K562 (cell line): ENCODE results near the gene TNFAIP3. TPM values are rescaled to one million over a fixed set of nuclear protein-coding genes. Genes with fewer than 3 reads are reported as not detected.

Experiments used
- ATAC-seq: fragments of 200-7000 bp; cut with Tn5 transposase; 3 replicates; pipeline ENCODE4 v1.9.1; 2020; ENCODE audit warnings: moderate library complexity
- BruUV-seq: library from RNA; stranded (reverse); fragments of 400-500 nt; replicated peaks from 2 replicates; lab custom pipeline; 2021; lab: Mats Ljungman, UMichigan
- CTCF ChIA-PET: fragments of 300-600 bp; formaldehyde crosslinking; extraction: SDS; loops from one replicate; lab custom pipeline; 2021; ENCODE audit warnings: low intra/inter-chr PET ratio; lab: Yijun Ruan, JAX
- POLR2A ChIA-PET: fragments of 300-600, 350-650 bp; sonication (Branson Sonifier 250); formaldehyde crosslinking; extraction: SDS; loops from one replicate; lab custom pipeline; 2021; ENCODE audit warnings: antibody characterized with exemption, inconsistent platforms; lab: Yijun Ruan, JAX
- DNase-seq, 4 experiments: peaks; one replicate each; pipeline versions ENCODE4 v3.0.0 to v3.0.0-alpha.2; 2011 to 2018; ENCODE audit warnings: low spot score in 3 of 4, mixed read lengths in 3 of 4; ENCODE audit errors: extremely low read depth in 1 of 4
- FAIRE-seq: peaks from 2 replicates; lab custom pipeline; 2011; peaks lifted over from hg19 to GRCh38; lab: Jason Lieb, UNC
- H2AFZ ChIP-seq: 2 replicates; pipeline ENCODE4 v1.6.0; 2011; ENCODE audit warnings: low read depth, low read length, control low read depth, inconsistent platforms
- H3K27ac ChIP-seq: fragments of 200-600 bp; 3 replicates; pipeline ENCODE4 v1.8.0; 2011; ENCODE audit warnings: low read depth, mild to moderate bottlenecking, control low read depth, inconsistent platforms, low read length, moderate library complexity, mixed read lengths; ENCODE audit errors: extremely low read depth
- H3K27me3 ChIP-seq, 2 experiments: fragments of 300-600 bp in 1 of 2; 2 replicates in 1 of 2; 3 replicates in 1 of 2; pipeline versions ENCODE4 v1.6.0 to v1.8.0; 2011; ENCODE audit warnings: inconsistent platforms in 2 of 2, low read length in 2 of 2, mild to moderate bottlenecking in 1 of 2, mixed read lengths in 1 of 2, moderate library complexity in 1 of 2; ENCODE audit not compliant: control insufficient read depth in 2 of 2, insufficient read depth in 2 of 2
- H3K36me3 ChIP-seq: fragments of 300-600 bp; 3 replicates; pipeline ENCODE4 v1.8.0; 2011; ENCODE audit warnings: mild to moderate bottlenecking, low read length, inconsistent platforms; ENCODE audit not compliant: control insufficient read depth, insufficient read depth
- H3K4me1 ChIP-seq, 2 experiments: fragments of 200-600 bp in 1 of 2; replicated peaks in 1 of 2; 2 replicates in 1 of 2; 3 replicates in 1 of 2; pipeline versions ENCODE4 v1.5.1 to v1.8.0; 2011; ENCODE audit warnings: inconsistent platforms in 2 of 2, low read length in 2 of 2, mild to moderate bottlenecking in 1 of 2, mixed read lengths in 1 of 2, moderate library complexity in 1 of 2; ENCODE audit not compliant: control insufficient read depth in 2 of 2, insufficient read depth in 2 of 2
- H3K4me2 ChIP-seq: 2 replicates; pipeline ENCODE4 v1.6.1; 2011; ENCODE audit warnings: low read length, control low read depth, inconsistent platforms, mixed read lengths; ENCODE audit not compliant: insufficient read depth
- H3K4me3 ChIP-seq: fragments of 200-600 bp; sonication (generic), shearing (Covaris generic); 2 replicates; pipeline ENCODE4 v1.5.1; 2016; ENCODE audit warnings: control low read depth, inconsistent platforms
- H3K79me2 ChIP-seq: fragments of 200-600 bp; 3 replicates; pipeline ENCODE4 v1.8.0; 2011; ENCODE audit warnings: low read length, inconsistent platforms; ENCODE audit not compliant: control insufficient read depth, insufficient read depth
- H3K9ac ChIP-seq, 2 experiments: 2 replicates each; pipeline versions ENCODE4 v1.6.0 to v1.6.1; 2011; ENCODE audit warnings: low read depth in 2 of 2, low read length in 2 of 2, control low read depth in 1 of 2, inconsistent platforms in 1 of 2, mild to moderate bottlenecking in 1 of 2, mixed read lengths in 1 of 2; ENCODE audit not compliant: insufficient read depth in 1 of 2
- H3K9me1 ChIP-seq: one replicate; pipeline ENCODE4 v1.6.0; 2011; ENCODE audit warnings: inconsistent platforms, mild to moderate bottlenecking, low read length, moderate library complexity; ENCODE audit not compliant: control insufficient read depth, insufficient read depth
- H3K9me3 ChIP-seq: replicated peaks from 2 replicates; pipeline ENCODE4 v1.5.1; 2011; ENCODE audit warnings: low read depth, low read length, inconsistent platforms; ENCODE audit not compliant: control insufficient read depth, insufficient read depth
- H4K20me1 ChIP-seq: replicated peaks from 2 replicates; pipeline ENCODE4 v1.6.1; 2011; ENCODE audit warnings: low read length, inconsistent platforms, mixed read lengths; ENCODE audit not compliant: control insufficient read depth, insufficient read depth
- EP300 ChIP-seq: IDR thresholded peaks from 2 replicates; pipeline ENCODE4 v1.6.1; 2012; ENCODE audit warnings: low read length, improper control_type of control experiment
- NBN ChIP-seq: fragments of 450-650 bp; IDR thresholded peaks from 2 replicates; pipeline ENCODE4 v1.6.1; 2016; ENCODE audit warnings: low read depth, mild to moderate bottlenecking
- NFE2 ChIP-seq: IDR thresholded peaks from 2 replicates; pipeline ENCODE4 v1.6.1; 2014; ENCODE audit warnings: antibody characterized with exemption, low read depth
- TFAP4 ChIP-seq: sonication (generic); formaldehyde crosslinking; IDR thresholded peaks from 2 replicates; pipeline ENCODE4 v1.8.0; 2022; ENCODE audit warnings: missing genetic modification reagents, mild to moderate bottlenecking, moderate library complexity, borderline replicate concordance
- ZNF175 ChIP-seq: fragments of 200-800 bp; sonication (Bioruptor generic); IDR thresholded peaks from 2 replicates; pipeline ENCODE4 v1.6.1; 2016; ENCODE audit warnings: low read depth, mild to moderate bottlenecking, missing genetic modification characterization, missing compliant biosample characterization
- WGBS: fragments of 100-300 bp; shearing (Covaris generic); methylation state at CpG from one replicate; pipeline ENCODE4 v1.1.6; 2016; ENCODE audit warnings: low coverage, mixed read lengths; ENCODE audit not compliant: insufficient coverage; ENCODE audit errors: missing lambda C conversion rate; 5-methylcytosine and 5-hydroxymethylcytosine counted together
- in situ Hi-C: fragments of 300-500 bp; cut with MboI; formaldehyde crosslinking; loops from 4 replicates; pipeline ENCODE4 v1.15.0; 2018; ENCODE audit warnings: inconsistent platforms, mixed read lengths
- intact Hi-C: fragments of 100-400 bp; cut with micrococcal nuclease; formaldehyde crosslinking; loops from 2 replicates; pipeline ENCODE4 v1.14.2; 2022
- polyA plus RNA-seq, 8 experiments: library from polyadenylated mRNA; depleted of rRNA in 4 of 8; stranded (reverse) in 5 of 8; unstranded in 3 of 8; fragments of >200 nt; fragmentation: Nextera tagmentation in 2 of 8; fragmentation: Illumina TruSeq in 1 of 8; extraction: Ambion mirVana in 2 of 8; extraction: Trizol in 1 of 8; gene quantifications; 2 replicates each; pipeline versions ENCODE4 v1.2.1 to v1.2.3, GENCODE V29; 2011 to 2014; ENCODE audit warnings: inconsistent platforms in 1 of 8, missing spikeins in 1 of 8
- total RNA-seq, 7 experiments: library from RNA; depleted of rRNA in 6 of 7; stranded (reverse); fragments of >200 nt in 6 of 7; fragmentation: Illumina TruSeq in 2 of 7; extraction: Trizol in 2 of 7; gene quantifications; 2 replicates each; pipeline versions ENCODE4 v1.2.1 to v1.2.3, GENCODE V29; 2011 to 2021; ENCODE audit warnings: low replicate concordance in 1 of 7
- TF ChIP-seq, protein P1 (sequence below): fragments of 250-450 bp; sonication (Bioruptor Pico); IDR thresholded peaks from 2 replicates; pipeline ENCODE4 v1.6.1; 2021; ENCODE audit warnings: mild to moderate bottlenecking
- TF ChIP-seq, protein P2 (sequence below): fragments of 450-650 bp; IDR thresholded peaks from 2 replicates; pipeline ENCODE4 v1.7.1; 2018; ENCODE audit warnings: mild to moderate bottlenecking, low read depth; ENCODE audit not compliant: partially characterized antibody
- TF ChIP-seq, protein P3 (sequence below), 3 experiments: fragments of 200-800 bp in 1 of 3; fragments of 250-450 bp in 1 of 3; fragments of 450-650 bp in 1 of 3; sonication (Bioruptor Pico) in 1 of 3; sonication (Bioruptor generic) in 1 of 3; formaldehyde crosslinking in 1 of 3; IDR thresholded peaks; 2 replicates each; pipeline versions ENCODE4 v1.6.1 to v1.8.0; 2016 to 2022; ENCODE audit warnings: mild to moderate bottlenecking in 2 of 3, missing genetic modification characterization in 2 of 3, missing compliant biosample characterization in 1 of 3, moderate library complexity in 1 of 3

TNFAIP3 gene
- total and polyA plus RNA-seq, 9 of the 15 experiments (the other 6 are each of a cell fraction or from before 2014, with no cell fraction given), result 0.79 to 17.0 (median 6.4) TPM

DNA sequence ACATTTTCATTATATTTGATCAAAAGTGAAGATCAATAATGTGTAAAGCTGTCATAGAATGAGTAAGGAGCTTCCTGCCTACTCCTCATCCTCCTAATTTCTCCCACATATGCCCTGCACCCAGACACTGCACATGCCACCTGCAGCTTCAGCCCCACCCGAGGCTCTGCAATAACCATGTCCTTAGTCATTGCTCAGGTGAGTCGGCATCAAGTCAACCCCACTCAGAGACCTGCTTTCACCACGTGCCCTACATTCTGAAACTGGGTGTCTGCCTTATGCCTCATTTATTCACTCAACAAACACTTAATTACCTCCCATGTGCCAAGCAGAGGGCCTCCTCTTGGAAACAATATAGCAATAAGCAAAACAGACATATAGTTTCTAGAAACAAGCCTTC, 15.4 kb upstream of the TNFAIP3 start:
- no peak for DNase-seq

More for the DNA sequence above, 15.4 kb upstream of the TNFAIP3 start:
- Histone ChIP-seq H3K36me3 (no peaks in the 10 kb centered on the region), H2AFZ (peak overlapping the region; percentile 48; the same call in 1 of the 2 replicates), H3K27ac (no peak overlapping the region), H3K9me3 (peaks cover 14% of the 10 kb centered on the region), H3K79me2 (no peaks in the 10 kb centered on the region), H3K4me3 (no peak overlapping the region), H3K27me3 (no peaks in the 10 kb centered on the region), H4K20me1 (no peaks in the 10 kb centered on the region), H3K9ac (no peak overlapping the region), H3K4me2 (0 out of 2 replicates have a peak overlapping the region, but pooled peaks have one; percentile 6), H3K4me1 (peaks cover 7 to 36% of the 10 kb centered on the region in 2 experiments; a peak in 4 of 5 replicates), H3K9me1 (no peaks in the 10 kb centered on the region)
- ChIA-PET CTCF (no interaction called here), POLR2A (interaction anchor here (0.7 to 1.7 kb wide), 7 partner anchors 9 to 128 kb away, joined by 3 to 16 read pairs (median 4); no protein-coding TSS in a partner anchor)
- TF ChIP-seq, protein P1, sequence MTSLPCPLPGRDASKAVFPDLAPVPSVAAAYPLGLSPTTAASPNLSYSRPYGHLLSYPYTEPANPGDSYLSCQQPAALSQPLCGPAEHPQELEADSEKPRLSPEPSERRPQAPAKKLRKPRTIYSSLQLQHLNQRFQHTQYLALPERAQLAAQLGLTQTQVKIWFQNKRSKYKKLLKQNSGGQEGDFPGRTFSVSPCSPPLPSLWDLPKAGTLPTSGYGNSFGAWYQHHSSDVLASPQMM (CRISPR knock-in tag), result no peak
- 0 out of 2 replicates have a peak, but pooled peaks have one; percentile 17 for TF ChIP-seq ZNF175 (CRISPR knock-in tag)
- 0 out of 2 replicates have a peak, but pooled peaks have one; percentile 4 for TF ChIP-seq NBN
- TF ChIP-seq EP300, result no peak
- TF ChIP-seq, protein P2, sequence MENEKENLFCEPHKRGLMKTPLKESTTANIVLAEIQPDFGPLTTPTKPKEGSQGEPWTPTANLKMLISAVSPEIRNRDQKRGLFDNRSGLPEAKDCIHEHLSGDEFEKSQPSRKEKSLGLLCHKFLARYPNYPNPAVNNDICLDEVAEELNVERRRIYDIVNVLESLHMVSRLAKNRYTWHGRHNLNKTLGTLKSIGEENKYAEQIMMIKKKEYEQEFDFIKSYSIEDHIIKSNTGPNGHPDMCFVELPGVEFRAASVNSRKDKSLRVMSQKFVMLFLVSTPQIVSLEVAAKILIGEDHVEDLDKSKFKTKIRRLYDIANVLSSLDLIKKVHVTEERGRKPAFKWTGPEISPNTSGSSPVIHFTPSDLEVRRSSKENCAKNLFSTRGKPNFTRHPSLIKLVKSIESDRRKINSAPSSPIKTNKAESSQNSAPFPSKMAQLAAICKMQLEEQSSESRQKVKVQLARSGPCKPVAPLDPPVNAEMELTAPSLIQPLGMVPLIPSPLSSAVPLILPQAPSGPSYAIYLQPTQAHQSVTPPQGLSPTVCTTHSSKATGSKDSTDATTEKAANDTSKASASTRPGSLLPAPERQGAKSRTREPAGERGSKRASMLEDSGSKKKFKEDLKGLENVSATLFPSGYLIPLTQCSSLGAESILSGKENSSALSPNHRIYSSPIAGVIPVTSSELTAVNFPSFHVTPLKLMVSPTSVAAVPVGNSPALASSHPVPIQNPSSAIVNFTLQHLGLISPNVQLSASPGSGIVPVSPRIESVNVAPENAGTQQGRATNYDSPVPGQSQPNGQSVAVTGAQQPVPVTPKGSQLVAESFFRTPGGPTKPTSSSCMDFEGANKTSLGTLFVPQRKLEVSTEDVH, result no peak
- peak; percentile 29; the same call in 1 of the 2 replicates for TF ChIP-seq TFAP4 (CRISPR knock-in tag)
- peak; percentile 51; the same call in 1 of the 2 replicates for TF ChIP-seq NFE2
- TF ChIP-seq, protein P3, sequence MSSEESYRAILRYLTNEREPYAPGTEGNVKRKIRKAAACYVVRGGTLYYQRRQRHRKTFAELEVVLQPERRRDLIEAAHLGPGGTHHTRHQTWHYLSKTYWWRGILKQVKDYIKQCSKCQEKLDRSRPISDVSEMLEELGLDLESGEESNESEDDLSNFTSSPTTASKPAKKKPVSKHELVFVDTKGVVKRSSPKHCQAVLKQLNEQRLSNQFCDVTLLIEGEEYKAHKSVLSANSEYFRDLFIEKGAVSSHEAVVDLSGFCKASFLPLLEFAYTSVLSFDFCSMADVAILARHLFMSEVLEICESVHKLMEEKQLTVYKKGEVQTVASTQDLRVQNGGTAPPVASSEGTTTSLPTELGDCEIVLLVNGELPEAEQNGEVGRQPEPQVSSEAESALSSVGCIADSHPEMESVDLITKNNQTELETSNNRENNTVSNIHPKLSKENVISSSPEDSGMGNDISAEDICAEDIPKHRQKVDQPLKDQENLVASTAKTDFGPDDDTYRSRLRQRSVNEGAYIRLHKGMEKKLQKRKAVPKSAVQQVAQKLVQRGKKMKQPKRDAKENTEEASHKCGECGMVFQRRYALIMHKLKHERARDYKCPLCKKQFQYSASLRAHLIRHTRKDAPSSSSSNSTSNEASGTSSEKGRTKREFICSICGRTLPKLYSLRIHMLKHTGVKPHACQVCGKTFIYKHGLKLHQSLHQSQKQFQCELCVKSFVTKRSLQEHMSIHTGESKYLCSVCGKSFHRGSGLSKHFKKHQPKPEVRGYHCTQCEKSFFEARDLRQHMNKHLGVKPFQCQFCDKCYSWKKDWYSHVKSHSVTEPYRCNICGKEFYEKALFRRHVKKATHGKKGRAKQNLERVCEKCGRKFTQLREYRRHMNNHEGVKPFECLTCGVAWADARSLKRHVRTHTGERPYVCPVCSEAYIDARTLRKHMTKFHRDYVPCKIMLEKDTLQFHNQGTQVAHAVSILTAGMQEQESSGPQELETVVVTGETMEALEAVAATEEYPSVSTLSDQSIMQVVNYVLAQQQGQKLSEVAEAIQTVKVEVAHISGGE (CRISPR knock-in tag; IDR thresholded peaks at IDR 0.05), result peak in 1 of 3 experiments; percentile 6; a peak in 1 of 6 replicates
- no TSS peak for BruUV-seq
- in situ Hi-C loops (no loop called here), intact Hi-C loops (no loop called here)
- WGBS, result 38% methylated on average over 3 of the region's 3 CpGs
- ATAC-seq, result peak; percentile 18; the same call in 1 of the 3 replicates
- FAIRE-seq, result no peak
